GM20431 (cell line): ENCODE data around the gene HINT1.
"Not testable (repeated sequence)": the region's sequence is repeated elsewhere in the genome, so short reads cannot be mapped to it uniquely, and the experiment has no call there.

Experiments used
- in situ Hi-C: fragments of 300-500 bp; cut with MseI, MboI; formaldehyde crosslinking; loops from one replicate; pipeline ENCODE4 v1.15.0; 2020; ENCODE audit warnings: low sequenced_read_pairs; ENCODE audit not compliant: unreplicated experiment

Gene HINT1

DNA sequence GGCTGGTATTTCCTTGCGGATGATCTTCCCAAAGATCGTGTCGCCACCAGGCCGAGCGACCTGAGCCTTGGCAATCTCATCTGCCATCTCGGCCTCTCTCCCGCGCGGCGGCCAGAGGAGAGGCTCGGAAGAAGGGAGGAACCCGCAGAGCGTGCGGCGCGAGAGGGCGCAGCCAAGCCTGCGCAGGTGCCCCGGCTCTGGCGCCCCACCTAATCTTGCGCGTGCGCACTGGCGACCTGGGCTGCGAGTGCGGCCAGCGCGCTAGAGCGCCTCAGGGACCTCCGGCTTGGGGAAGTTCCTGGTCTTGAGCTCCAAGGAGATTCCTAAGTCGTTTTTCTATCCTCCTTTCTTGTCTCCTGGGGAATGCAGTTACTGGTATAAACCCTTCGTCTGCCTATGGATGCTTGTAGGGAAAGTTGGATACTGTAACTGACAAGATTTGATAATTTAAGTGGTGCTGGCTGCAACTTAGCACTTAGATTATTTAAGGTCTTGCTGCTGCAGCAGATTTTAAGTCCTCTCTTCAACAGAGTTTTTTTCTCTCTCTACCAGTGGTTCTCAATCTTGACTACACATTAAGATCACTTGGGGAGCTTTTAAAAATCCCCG, at the start of gene HINT1:
Gene HINT1 (minus strand): TSS at position 138 of the 609 bp plus-strand sequence. CDS start 51 bp downstream, at position 87.
- in situ Hi-C loops = loop anchor here (25.0 kb wide), 1 partner anchor 247 kb away; no protein-coding TSS in a partner anchor

DNA sequence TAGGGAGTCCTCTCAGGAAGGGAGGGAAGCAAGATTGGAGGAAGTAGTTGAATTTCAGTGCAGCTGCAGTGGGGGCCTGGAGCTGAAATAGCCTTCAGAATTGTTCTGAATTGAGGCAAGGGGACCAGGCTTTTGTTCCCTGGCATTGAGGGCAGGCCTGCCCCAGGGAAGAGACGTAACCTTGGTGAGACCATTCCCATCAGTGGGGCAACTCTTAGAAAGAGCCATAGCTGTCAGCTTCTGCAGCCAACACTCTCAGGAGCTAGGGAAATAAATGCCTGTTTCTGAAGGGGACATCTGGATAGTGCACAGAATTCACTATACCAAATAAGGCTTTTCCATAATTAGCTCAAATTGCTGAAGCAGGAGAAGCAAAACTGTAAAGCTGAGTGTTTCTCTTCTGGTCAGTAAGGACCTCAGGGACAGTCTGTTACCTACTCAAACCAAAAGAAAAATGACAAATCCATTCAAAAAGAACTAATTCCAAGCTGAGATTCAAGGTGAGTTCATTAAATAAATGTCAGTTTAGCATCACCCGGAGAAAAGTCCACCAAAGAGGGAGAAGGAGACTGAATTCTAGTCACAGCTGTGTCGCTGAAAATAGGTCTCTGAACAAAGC, 49.7 kb upstream of the HINT1 start:
- in situ Hi-C loops = no loop called here

DNA sequence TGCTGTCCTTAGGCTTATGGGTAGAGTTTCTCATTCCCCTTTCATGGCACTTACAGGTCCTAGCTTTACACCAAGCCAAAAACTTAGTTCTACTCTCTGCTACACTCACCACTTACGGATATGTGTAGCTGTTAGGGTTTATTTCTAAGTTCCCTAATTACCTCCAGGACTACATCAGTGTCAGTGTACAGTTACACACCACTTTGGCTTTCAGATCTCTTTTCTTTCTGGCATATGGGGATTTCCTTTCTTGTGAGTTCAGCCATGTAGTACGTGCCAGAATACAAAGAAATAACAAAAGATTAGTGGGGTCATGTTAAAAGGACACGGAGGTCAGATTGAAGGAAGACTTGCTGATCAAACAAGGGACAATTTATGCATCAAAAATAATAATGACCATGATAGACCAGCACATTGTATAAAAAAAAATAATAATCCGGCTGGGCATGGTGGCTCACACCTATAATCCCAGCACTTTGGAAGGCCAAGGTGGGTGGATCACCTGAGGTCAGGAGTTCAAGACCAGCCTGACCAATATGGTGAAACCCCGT, 47.5 kb upstream of the HINT1 start:
- in situ Hi-C loops = no loop called here

DNA sequence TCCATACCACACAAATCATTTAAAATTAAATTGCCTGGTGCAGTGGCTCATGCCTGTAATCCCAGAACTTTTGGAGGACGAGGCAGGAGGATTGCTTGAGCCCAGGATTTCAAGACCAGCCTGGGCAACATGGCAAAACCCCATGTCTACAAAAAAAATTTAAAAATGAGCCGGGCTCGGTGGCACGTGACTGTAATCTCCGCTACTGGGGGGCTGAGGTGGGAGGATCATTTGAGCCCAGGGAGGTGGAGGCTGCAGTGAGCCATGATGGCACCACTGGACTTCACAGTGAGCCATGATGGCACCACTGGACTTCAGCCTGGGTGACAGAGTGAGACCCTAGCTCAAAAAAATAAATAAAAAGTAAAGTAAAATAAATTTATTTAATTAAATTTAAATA, 46.6 kb upstream of the HINT1 start:
- in situ Hi-C loops = no loop called here

DNA sequence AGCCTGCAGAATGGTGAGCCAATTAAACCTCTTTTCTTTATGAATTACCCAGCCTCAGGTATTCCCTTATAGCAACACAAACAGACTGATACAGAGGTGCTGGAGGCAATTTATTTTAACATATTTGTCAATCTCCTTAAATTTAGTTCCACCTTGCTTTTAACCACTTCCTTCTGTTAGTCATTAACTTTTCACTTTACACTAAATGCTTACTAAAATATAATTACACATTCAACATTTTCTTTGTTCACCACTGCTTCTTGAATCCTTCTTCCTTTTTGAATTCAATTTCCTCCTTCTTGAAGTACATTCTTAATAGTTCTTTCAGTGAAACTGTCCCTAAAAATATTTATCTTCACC, 45.1 kb upstream of the HINT1 start:
- in situ Hi-C loops = no loop called here

DNA sequence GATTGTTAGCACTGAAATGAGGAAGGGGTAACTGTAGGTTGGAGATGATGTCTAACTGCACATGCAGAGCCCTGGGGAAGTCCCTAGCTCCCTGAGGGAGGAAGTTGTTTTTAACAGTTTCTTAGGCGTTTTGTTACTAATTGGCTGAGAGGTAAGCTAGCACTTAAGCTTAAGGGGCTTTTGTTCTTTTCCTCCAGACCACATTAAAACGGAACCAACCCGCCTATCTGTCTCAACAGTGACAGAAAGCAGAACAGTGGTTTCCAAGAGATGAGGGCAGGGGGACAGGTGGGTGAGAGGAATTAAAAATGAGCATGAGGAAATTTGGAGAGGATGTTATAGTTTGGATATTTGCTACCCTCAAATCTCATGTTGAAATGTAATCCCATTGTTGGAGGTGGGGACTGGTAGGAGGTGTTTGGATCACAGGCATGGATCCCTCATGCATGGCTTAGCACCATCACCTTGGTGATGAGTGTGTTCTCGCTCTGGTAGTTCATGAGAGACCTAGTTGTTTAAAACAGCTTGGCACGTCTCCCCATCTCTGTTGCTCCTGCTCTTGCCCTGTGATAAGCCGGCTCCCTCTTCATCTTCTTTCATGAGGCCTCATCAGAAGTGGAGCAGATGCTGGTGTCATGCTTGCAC, 44.6 kb upstream of the HINT1 start:
- in situ Hi-C loops = no loop called here

DNA sequence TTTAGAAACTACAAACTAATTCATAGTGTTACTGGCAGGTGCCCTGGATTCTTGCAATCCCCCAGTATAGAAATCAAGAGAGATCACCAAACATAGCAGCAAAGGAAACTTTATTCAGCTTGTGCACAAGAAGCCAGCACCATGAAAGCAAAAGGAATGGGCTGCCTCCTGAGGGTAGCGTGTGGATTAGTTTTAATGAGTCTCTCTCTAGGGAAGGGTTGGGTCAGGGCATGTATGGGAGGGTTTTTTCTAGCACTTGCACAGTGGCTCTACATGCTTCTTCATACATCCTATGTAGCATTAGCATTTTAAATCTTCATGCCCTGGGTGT, 44.1 kb upstream of the HINT1 start:
- in situ Hi-C loops = no loop called here

DNA sequence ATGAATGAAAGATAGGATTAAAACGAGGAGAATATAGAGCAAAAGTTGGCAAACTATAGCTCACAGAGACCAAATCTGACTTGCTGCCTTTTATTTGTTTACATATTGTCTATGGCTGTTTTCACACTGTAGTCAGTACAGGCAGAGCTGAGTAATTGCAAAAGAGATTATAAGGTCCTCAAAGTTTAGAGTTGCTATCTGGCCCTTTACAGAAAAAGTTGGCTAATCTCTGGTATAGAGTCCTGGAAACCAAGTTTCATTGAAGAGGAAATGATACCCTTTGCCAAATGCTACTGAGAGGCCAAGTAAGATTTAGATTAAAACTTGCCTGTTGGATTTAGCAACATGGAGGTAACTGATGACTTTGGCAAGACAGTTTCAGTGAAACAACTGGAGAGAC, 41.7 kb upstream of the HINT1 start:
- in situ Hi-C loops = no loop called here

DNA sequence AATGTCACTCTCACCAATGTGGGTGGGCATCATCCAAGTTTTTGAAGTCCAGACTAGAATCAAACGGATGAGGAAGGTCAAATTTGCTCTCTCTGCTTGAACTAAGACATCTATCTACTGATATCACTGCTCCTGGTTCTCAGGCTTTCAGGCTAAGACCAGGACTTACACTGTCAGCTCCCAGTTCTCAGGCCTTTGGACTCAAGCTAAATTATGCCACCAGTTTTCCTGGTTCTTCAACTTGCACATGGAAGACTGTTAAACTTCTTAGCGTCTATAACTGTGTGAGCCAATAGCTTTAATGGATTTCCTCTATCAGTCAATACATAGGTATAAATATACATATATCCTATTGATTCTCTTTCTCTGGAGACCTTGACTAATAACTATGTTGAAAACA, 41.0 kb upstream of the HINT1 start:
- in situ Hi-C loops = no loop called here

DNA sequence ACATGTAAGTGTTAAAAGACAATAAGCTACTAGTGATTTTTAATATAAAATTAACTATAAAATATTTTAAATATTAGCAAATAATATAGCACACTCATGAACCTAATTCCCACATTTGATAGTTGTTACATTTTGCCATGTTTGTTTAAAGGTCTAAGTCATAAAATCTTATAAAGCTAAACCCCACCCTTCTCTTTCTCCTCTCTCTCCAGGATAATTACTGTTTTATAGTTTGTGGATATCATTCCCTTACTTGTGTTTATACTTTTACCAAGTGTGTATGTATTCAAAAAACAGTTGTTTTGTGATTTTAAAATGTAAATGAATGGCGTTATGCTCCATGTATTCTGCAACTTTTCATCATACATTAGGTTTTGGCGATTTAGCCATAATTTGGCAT, 39.9 kb upstream of the HINT1 start:
- in situ Hi-C loops = no loop called here

DNA sequence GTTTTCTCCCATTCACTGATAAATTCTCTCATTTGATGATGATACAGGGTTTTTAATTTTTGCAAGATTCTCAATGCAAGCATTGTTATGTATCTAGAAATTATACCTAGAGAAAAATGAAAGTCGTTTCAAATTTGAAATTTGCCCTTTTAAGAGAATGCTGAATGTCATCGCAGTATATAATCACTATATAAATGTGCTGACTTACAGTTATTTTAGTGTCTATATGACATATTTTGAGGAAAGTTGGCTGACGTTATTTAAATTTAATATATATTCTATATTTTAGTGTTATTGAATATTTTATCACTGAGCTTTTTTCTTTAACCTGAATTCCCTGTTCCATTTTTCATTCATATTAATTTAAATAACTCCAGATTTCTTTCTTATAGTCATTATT, 35.5 kb upstream of the HINT1 start:
- in situ Hi-C loops = no loop called here

DNA sequence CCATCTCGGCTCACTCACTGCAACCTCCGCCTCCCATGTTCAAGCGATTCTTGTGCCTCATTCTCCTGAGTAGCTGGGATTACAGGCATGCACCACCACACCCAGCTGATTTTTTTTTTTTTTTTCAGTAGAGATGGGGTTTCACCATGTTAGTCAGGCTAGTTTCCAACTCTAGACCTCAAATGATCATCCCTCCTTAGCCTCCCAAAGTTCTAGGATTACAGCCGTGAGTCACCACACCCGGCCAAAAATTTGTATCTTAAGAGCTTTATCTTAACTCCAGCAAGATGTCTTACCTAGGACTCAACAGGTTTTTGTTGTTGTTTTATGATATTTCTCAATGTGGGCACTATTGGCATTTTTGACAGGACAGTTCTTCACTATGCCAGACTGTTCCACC, 33.6 kb upstream of the HINT1 start:
- in situ Hi-C loops = no loop called here

DNA sequence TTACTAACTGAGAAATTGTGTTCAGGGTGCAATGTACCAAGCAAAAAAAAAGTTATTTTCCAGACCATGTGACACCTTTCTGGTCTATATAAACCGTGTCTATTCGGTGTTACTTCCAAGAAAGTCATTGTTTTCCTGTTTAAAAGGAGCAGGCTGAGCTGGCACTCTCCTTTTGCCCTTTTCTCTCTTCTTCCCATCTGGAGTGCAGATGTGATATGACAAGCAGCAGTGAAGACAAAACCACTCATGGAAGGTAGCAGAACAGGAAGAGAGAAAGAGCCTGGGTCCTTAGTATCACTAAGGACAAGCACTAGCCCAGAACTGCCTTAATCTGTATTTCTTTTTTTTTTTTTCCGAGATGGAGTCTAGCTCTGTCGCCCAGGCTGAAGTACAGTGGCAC, 31.3 kb upstream of the HINT1 start:
- in situ Hi-C loops = no loop called here

DNA sequence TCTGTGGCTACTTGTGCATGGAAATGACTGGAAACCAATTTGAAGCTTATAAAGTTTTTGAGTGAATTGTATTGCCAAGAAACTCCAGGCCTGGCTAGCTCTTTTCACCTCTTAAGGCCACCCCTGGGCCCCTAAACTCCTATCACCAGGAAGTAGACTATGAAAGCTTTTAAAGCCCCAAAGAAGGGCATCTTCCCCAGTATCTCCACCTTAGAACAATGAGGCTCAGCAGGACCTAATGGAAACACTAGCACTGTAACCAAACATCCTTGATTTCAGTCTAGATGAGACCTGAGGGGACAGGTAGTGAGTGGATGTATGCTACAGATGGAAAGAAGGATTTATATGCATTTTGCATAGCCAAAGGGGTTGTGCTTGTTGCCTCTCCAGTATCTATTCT, 30.6 kb upstream of the HINT1 start:
- in situ Hi-C loops = no loop called here

DNA sequence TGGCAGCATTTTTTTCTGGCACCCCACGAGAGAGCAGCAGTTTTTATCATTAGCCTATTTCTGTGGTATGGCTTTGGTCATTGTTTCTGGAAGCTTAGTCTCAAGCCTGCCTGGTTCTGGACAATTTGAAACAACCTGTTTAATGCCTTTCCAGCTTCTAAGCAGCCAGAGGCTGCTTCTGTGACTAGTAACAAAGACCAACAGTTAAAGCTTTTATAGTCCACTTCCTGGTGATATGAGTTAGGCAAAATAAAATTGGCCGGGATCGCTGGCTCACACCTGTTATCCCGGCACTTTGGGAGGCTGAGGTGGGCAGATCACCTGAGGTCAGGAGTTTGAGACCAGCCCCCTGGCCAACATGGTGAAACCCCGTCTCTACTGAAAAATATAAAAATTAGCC, 29.7 kb upstream of the HINT1 start:
- in situ Hi-C loops = no loop called here

DNA sequence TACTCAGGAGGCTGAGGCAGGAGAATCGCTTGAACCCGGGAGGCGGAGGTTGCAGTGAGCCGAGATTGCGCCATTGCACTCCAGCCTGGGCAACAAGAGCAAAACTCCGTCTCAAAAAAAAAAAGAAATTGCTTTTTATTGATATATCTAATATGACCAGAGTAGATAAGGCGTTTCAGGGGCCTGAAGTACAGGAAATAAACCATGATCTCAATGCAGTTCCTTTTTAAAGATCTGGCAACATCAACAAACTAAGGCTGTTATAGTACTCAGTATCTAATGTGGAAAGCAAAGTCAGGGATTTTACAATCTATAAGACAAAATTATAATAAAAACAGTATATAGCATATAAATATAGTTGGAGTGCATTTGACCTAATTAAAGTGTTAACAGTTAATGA, 28.8 kb upstream of the HINT1 start:
- in situ Hi-C loops = not testable (repeated sequence)

DNA sequence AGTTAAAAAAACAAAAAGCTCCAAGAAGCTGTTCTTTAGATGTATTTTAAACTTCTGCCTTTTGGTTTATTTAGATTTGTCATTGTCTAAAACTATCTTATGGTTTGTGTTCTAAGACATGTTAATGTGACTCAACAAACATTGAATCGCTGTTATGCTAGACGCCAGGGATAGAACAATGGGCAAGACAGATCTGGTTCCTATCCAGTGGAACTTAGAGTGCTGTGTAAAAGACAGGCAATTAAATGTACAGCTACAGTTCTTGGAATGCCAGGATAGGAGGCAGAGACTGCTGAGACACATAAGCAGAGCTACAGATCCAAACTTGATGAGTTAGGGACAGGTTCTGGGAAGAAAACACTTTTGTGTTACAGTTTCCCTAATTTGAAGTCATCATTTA, 28.1 kb upstream of the HINT1 start:
- in situ Hi-C loops = no loop called here

DNA sequence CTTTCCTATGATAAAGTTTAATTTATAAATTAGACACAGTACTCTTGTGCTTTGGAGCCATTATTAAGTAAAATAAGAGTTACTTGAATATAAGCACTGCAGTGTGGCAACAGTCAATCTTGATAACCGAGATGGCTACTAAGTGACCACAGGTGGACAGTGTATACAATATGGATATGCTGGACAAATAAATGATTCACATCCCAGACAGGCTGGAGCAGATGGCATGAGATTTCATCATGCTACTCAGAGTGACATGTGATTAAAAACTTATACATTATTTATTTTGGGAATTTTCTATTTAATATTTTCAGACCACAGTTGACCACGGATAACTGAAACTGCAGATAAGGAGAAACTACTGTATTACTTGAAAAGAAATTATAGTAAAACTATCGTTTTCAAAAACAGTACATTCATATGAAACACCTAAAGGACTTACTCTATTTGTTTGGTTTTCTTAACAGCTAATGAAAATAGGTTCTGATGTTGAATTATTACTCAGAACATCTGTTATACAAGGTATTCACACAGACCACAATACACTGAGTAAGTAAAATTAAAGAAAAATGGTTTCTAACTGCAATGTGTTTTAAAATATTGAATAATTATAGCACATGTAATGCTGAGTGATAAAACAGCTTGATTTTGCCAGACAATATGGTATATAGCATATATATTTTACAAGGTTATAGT, 21.7 kb upstream of the HINT1 start:
- in situ Hi-C loops = no loop called here

DNA sequence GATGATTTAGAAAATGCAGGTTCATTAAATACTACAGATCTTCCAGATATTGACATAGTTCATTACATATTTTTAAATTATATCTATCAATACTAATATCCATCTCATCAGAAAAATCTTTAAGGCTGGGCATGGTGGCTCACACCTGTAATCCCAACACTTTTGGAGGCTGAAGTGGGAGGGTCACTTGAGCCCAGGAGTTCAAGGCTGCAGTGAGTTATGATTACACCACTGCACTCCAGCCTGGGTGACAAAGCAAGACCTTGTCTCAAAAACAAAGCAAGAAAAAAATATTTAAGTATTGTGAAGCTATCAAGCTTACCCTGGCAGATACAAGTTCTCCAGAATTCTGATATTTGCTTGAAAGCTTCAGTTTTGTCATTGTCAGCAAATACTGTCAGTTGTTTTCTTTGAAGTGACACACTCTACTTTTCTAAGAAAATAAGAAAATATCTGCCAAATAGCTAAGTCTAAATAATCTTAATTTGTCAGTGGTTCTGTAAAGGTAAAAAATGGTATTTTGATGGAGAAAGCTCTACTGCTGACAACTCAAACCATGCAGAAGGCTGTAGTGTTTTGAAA, 20.6 kb upstream of the HINT1 start:
- in situ Hi-C loops = no loop called here

DNA sequence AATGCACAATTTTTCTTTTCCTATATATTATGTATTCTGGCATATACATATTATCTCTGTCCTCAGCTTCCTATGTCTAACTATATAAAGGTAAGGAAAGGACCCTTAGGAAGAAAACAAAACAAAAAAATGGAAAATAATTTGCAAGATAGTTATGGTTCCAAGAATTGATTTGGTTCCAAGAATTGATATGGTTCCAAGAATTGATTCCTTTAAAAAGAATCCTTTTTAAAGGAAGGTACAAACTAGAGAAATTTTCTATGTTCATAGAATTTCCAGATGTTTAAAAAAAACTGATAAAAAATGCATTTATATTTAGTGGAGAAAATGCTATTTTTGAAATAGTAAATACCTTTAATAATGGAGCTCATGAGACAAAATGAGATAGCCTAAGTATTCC, 17.8 kb upstream of the HINT1 start:
- in situ Hi-C loops = no loop called here

DNA sequence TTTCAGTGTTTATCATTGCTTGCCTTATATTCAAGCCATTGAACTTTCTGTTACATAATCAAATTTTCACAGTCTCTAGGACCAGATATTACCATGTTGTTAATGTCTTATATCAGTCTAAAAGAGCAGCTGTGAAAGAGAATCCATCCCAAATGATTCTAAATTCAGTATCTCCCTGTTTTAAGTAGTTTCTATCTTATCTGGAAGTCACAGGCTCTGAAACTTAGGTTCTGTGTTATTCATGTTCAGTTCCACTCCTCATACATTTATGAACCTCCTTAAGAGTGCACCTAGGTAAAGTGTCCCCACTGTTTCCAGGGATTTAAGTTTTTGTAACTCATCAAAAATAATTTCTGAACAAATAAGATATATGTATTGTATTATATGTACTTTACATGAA, 15.4 kb upstream of the HINT1 start:
- in situ Hi-C loops = no loop called here
